ENCODE measurements around the gene DOCK3.
"Not testable (repeated sequence)": the region's sequence is repeated elsewhere in the genome, so short reads cannot be mapped to it uniquely, and the experiment has no call there.

The DOCK3 gene

DNA sequence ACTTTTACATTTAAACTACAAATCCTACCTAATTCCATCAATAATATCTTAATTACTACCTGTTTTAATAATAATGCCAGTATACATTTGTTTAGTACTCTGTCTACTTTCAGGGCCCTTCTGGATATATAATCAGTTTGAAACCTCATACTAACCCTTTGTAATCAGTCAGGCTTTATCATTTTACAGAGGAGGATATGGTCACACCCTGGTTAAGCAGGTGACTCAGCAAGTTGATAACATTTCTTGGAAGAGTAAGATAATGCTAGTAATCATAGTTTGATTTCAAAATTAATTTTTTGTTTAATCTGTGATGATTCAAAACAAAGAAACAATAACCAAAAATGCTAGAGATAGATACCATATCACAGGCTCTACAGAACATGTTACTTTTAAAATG, 502.2 kb downstream of the DOCK3 start:
- H3K9me3 ChIP-seq = peaks cover 0 to 24% (median 12%) of the 10 kb centered on the region in 3 donors
- intact Hi-C loops (cut with DNase I; ENCODE audit: low total_unique reads) = no loop called here
- peaks cover 0 to 18% (median 7%) of the 10 kb centered on the region in 3 donors for H3K36me3 ChIP-seq
- H3K4me3 ChIP-seq = no peak overlapping the region
- H3K4me1 ChIP-seq = no peaks in the 10 kb centered on the region
- TF ChIP-seq, protein P1, sequence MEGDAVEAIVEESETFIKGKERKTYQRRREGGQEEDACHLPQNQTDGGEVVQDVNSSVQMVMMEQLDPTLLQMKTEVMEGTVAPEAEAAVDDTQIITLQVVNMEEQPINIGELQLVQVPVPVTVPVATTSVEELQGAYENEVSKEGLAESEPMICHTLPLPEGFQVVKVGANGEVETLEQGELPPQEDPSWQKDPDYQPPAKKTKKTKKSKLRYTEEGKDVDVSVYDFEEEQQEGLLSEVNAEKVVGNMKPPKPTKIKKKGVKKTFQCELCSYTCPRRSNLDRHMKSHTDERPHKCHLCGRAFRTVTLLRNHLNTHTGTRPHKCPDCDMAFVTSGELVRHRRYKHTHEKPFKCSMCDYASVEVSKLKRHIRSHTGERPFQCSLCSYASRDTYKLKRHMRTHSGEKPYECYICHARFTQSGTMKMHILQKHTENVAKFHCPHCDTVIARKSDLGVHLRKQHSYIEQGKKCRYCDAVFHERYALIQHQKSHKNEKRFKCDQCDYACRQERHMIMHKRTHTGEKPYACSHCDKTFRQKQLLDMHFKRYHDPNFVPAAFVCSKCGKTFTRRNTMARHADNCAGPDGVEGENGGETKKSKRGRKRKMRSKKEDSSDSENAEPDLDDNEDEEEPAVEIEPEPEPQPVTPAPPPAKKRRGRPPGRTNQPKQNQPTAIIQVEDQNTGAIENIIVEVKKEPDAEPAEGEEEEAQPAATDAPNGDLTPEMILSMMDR (IDR thresholded peaks at IDR 0.05) = no peak
- H3K27me3 ChIP-seq = no peaks in the 10 kb centered on the region
- H3K27ac ChIP-seq = no peak overlapping the region
- DNase-seq = no peak

DNA sequence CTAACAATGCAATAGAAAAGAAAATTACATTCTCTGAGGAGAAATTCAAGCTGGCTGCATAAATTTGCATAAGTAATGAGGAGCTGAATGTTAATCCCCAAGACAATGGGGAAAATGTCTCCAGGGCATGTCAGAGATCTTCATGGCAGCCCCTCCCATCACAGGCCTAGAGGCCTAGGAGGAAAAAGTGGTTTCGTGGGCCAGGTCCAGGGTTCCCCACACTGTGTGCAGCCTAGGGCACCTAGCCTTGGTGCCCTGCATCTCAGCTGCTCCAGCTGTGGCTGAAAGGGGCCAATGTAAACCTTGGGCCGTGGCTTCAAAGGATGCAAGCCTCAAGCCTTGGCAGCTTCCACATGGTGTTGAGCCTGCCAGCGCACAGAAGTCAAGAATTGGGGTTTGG, 511.7 kb downstream of the DOCK3 start:
- H3K4me1 ChIP-seq; H3K27ac ChIP-seq; DNase-seq; H3K4me3 ChIP-seq; H3K36me3 ChIP-seq; H3K27me3 ChIP-seq; intact Hi-C loops (cut with DNase I; ENCODE audit: low total_unique reads): not testable (repeated sequence)
- H3K9me3 ChIP-seq = peaks cover 0 to 14% (median 5%) of the 10 kb centered on the region in 3 donors

DNA sequence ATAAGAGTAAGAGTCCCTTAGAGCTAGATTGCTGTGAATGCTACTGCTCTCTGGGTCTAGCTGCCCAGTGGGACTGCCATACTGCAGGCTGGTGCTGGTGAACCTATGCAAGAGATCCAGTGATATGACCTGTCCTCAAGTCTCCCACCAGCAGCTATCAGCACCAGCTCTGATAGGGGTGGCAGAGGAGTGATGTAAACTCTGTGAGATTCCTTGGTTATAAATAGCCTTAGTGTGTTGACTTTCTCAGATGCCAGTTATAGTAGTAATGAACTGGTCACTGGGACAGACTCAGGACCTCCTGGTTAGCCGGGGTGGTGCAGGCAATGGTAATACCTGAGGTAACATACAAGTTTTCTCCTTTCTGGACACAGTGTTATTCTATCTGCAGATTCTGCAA, 515.5 kb downstream of the DOCK3 start:
- DNase-seq = no peak
- intact Hi-C loops (cut with DNase I; ENCODE audit: low total_unique reads) = no loop called here
- Histone ChIP-seq H3K4me3 (no peak overlapping the region), H3K27ac (no peak overlapping the region), H3K36me3 (no peaks in the 10 kb centered on the region), H3K9me3 (peaks cover 0 to 16% (median 5%) of the 10 kb centered on the region in 3 donors), H3K4me1 (no peaks in the 10 kb centered on the region), H3K27me3 (no peaks in the 10 kb centered on the region)
- TF ChIP-seq, protein P1 (IDR thresholded peaks at IDR 0.05) = no peak

DNA sequence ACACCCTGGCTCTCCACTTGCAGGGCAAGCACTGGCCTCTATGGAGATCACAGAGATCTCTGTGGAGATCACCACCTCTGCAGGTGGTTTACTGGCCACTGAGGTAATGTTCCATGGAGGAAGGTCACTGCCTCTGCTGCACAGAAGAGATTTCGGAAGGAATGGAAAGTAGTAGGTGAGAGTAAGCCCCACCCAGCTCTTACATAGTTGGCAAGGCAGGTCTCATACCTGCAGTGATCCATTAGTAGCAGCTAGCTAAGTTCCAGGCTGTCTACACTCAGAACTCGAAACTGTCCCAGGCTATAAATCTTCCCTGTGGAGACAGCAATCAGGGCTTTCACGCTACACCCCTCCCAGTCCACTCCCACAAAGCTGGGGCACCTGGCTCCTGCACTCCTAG, 516.1 kb downstream of the DOCK3 start:
- no peak overlapping the region for H3K27ac ChIP-seq
- H3K36me3 ChIP-seq = no peaks in the 10 kb centered on the region
- intact Hi-C loops (cut with DNase I; ENCODE audit: low total_unique reads) = no loop called here
- TF ChIP-seq, protein P1 (IDR thresholded peaks at IDR 0.05) = no peak
- DNase-seq = no peak
- no peaks in the 10 kb centered on the region for H3K27me3 ChIP-seq
- no peaks in the 10 kb centered on the region for H3K4me1 ChIP-seq
- peaks cover 0 to 16% (median 5%) of the 10 kb centered on the region in 3 donors for H3K9me3 ChIP-seq
- H3K4me3 ChIP-seq = no peak overlapping the region

DNA sequence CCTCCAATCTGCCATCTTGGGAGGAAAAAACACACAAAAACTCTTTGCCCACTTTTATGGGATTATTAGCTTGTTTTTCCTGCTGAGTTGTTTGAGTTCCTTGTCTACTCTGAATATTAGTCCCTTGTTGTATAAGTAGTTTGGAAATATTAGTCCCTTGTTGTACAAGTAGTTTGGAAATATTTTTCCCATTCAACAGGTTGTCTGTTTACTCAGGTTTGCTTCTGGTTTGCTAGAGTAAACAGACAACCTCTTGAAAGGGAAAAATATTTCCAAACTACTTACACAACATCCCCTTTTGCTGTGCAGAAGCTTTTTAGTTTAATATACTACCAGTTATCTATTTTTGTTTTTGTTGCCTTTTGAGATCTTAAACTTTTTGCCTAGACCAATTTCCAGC, 517.0 kb downstream of the DOCK3 start:
- Histone ChIP-seq H3K36me3 (no peaks in the 10 kb centered on the region), H3K9me3 (peaks cover 0 to 8% (median 5%) of the 10 kb centered on the region in 3 donors), H3K4me1 (no peaks in the 10 kb centered on the region), H3K4me3 (no peak overlapping the region), H3K27ac (no peak overlapping the region), H3K27me3 (no peaks in the 10 kb centered on the region)
- TF ChIP-seq, protein P1 (IDR thresholded peaks at IDR 0.05) = no peak
- DNase-seq = no peak
- intact Hi-C loops (cut with DNase I; ENCODE audit: low total_unique reads) = no loop called here

DNA sequence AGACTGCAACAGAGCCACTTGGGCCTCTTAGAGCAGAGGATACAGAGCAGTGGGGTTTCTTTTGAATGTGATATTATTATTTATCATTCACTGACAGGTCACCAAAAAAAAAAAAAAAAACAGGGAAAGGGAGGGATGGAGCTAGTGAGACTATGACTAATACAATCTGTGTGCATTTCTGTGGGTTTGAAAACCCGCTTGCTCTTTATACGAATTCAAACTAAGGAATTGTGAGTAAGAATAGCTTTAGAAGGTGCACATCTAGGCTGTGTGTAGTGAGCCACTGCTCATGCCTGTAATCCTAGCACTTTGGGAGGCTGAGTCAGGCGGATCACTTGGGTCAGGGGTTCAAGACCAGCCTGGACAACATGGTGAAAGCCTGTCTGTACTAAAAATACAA, 523.8 kb downstream of the DOCK3 start:
- H3K9me3 ChIP-seq = no peaks in the 10 kb centered on the region
- no peak overlapping the region for H3K4me3 ChIP-seq
- no peaks in the 10 kb centered on the region for H3K36me3 ChIP-seq
- H3K27me3 ChIP-seq = no peaks in the 10 kb centered on the region
- TF ChIP-seq, protein P1 (IDR thresholded peaks at IDR 0.05) = no peak
- H3K27ac ChIP-seq = no peak overlapping the region
- H3K4me1 ChIP-seq = no peaks in the 10 kb centered on the region
- DNase-seq = no peak
- intact Hi-C loops (cut with DNase I; ENCODE audit: low total_unique reads) = no loop called here

DNA sequence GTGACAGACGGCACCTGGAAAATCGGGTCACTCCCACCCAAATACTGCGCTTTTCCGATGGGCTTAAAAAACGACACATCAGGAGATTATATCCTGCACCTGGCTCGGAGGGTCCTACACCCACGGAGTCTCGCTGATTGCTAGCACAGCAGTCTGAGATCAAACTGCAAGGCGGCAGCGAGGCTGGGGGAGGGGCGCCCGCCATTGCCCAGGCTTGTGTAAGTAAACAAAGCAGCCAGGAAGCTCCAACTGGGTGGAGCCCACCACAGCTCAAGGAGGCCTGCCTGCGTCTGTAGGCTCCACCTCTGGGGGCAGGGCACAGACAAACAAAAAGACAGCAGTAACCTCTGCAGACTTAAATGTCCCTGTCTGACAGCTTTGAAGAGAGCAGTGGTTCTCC, 524.6 kb downstream of the DOCK3 start:
- H3K9me3 ChIP-seq; H3K36me3 ChIP-seq; H3K4me3 ChIP-seq; DNase-seq; H3K27me3 ChIP-seq; H3K27ac ChIP-seq; intact Hi-C loops (cut with DNase I; ENCODE audit: low total_unique reads); H3K4me1 ChIP-seq: not testable (repeated sequence)

All from tibial artery (tissue), 4 donors.